ENCODE measurements around the gene KRT2.
A peak's percentile ranks its signal among the peaks of the same experiment; 100 is the strongest.

Gene KRT2

GRCh38 chr12:52649066-52649465, 2.9 kb downstream of the KRT2 start:
- H3K4me3 ChIP-seq (ENCODE audit: low read length) = no peak overlapping the region
- no peak for DNase-seq (ENCODE audit: low read depth, low spot score)

DNA sequence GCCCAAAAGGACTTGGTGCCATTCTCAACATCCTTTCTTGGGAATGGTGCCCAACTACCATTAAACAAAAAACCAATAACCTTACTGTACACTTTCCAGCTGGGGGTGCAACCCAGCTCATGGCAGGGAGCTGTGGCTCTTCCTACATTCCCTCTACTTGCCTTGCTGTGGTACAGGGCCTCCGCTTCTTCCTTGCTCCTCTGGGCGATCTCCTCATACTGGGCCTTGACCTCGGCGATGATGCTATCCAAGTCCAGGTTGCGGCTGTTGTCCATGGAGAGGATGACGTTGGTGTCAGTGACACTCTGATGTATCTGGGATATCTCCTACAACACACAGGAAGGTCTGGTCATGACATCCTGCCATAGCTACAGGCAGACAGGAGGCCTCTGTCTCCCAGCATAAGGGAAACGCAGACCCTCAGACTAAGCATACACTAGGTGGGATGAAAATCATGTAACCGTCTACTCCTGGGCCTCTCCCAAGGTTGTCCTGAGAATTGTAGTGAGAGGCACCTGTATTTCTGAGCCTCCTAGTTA, 3.9 kb downstream of the KRT2 start:
- no peak overlapping the region for H3K4me3 ChIP-seq (ENCODE audit: low read length)
- no peak for DNase-seq (ENCODE audit: low read depth, low spot score)

DNA sequence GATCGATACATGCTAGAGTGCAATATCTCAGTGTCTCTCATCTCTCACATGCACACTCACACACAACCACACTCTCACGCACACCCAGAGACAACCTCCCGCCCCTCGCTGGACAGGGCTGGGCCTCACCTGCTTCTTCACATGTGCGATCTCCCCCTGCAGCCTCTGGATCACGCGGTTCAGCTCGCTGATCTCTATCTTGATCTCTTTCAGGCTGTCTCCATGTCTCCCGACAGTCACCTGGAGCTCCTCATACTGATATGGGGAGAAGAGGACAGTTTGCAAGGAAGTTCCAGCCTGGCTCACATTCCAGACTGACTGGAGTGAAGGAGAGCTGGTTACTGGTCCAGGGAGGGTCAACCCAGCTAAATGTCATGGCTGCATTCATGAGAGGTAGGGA, 4.4 kb downstream of the KRT2 start:
- no peak for DNase-seq (ENCODE audit: low read depth, low spot score)

GRCh38 chr12:52646613-52647012, 5.4 kb downstream of the KRT2 start:
- no peak for DNase-seq (ENCODE audit: low read depth, low spot score)
- H3K4me3 ChIP-seq (ENCODE audit: low read length) = no peak overlapping the region

More for the DNA sequence above, 4.4 kb downstream of the KRT2 start:
- no peak overlapping the region for H3K4me3 ChIP-seq (ENCODE audit: low read length)

GRCh38 chr12:52645982-52646381, 6.0 kb downstream of the KRT2 start:
- peak overlapping the region; percentile 25 for H3K4me3 ChIP-seq (ENCODE audit: low read length)
- no peak for DNase-seq (ENCODE audit: low read depth, low spot score)

DNA sequence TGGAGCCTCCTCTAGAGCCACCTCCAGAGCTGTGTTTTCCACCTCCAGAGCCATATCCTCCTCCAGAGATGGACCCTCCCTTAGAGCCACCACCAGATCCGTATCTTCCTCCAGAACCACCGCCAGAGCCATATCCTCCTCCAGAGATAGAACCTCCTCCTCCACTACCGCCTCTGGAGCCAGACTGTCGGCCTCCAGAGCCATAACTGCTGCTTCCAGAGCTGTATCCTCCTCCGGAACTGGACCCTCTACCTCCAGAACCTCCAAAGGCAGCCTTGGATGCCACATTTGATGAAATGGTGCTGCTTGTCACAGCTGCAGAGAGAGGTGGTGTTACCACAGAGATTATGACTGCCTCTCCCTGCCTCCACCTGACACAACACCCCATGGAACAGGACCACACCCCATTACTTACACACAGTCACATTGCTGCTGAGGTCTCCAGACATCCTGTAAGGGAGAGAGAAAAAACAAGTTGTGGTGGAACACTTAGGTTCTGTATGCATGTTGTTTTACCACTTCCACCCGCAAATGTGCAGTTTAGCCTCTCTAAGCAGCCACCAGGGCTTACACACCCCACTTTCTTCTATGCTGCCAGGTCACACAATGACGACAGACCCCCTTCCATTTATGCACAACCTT, 6.8 kb downstream of the KRT2 start:
- peak overlapping the region; percentile 25 for H3K4me3 ChIP-seq (ENCODE audit: low read length)
- peak; percentile 99 for DNase-seq (ENCODE audit: low read depth, low spot score)

DNA sequence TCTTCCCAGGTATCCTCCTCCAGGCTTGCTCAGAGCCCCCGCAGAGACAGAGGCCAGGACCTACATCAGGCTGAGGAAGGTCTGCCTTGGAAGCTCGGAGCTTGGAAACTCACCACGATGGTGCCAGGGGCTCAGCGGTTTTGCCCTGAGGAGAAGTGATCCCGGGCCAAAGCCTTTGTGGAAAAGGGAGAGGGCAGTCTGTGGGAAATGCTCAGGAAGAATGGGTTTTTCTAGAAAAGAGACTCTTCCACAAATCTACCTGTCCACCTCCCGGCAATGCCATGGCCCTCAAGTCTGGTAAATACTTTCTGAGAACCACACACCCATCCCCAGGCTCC, 8.0 kb downstream of the KRT2 start:
- H3K4me3 ChIP-seq (ENCODE audit: low read length) = no peak overlapping the region
- no peak for DNase-seq (ENCODE audit: low read depth, low spot score)

- DNase-seq (ENCODE audit: low read depth, low spot score) = no peak
- H3K4me3 ChIP-seq (ENCODE audit: low read length) = no peak overlapping the region
Observed at GRCh38 chr12:52643233-52644077, 8.6 kb downstream of the KRT2 start.

DNA sequence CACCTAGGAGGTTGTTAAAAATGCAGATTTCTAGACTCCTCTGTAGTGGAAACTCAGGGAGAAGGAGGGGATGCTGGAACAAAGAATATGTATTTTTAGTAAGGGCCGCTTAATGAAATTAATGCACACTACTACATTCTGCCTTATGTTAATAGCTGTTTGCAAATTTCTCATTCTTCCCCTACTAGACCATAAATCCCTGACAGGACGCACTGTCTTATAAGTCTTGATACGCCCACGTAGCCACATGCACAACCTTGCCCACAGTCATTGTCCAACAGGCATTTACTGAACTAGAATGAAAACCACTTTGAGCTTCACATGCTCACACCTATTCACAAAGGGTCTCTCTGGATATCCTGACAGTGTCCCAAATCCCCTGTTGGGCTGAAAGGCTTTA, 10.5 kb downstream of the KRT2 start:
- no peak overlapping the region for H3K4me3 ChIP-seq (ENCODE audit: low read length)
- no peak for DNase-seq (ENCODE audit: low read depth, low spot score)

DNA sequence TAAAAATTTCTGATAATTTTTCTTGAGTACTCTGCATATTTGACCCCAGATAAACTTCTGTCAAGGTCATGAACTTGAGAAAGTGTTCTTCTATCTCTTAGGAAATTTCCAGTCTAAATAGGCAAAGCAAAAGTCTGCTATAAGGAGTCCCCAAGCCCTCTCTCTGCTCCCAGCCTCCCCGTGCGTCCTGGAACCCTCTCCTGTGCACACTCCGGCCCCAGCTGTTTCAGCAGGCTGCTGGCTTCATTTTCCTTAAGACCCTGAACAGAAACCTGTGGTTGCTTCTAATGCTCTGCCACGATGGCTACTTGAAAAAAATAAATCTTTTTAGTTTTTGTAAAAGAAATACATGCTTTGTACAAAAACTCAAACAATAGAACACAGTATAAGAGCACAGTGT, 14.7 kb downstream of the KRT2 start:
- H3K4me3 ChIP-seq (ENCODE audit: low read length) = no peak overlapping the region
- no peak for DNase-seq (ENCODE audit: low read depth, low spot score)

DNA sequence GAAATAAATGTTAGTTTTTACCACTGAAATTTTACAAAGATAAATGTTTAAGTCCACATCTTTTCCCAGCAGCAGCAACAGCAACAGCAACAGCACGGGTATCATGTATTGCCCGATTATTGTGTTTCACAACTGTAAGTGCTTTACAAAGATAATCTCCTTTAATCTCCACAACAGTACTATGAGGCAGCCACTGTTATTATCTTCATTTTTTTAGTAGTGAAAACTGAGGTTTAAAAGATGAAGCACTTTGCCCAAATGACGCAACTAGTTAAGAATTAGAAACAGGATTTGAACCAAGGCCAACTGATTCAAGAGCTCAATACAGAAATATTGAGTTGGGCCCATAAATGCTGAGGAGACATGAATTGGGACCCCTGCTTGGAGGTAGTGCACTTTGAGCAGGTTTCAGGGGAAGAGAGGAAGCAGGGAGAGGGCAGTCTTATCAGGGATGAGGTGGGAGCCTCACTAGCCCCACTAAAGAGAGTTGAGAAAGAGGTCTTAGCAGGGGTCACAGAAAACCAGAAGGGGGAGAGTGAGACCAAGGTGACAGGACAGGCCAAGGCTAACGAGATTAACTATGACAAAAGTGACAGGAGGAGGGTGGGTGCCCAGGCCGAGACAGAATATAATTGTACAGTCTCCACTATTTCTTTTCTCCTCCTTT, 15.3 kb downstream of the KRT2 start:
- H3K4me3 ChIP-seq (ENCODE audit: low read length) = no peak overlapping the region

DNA sequence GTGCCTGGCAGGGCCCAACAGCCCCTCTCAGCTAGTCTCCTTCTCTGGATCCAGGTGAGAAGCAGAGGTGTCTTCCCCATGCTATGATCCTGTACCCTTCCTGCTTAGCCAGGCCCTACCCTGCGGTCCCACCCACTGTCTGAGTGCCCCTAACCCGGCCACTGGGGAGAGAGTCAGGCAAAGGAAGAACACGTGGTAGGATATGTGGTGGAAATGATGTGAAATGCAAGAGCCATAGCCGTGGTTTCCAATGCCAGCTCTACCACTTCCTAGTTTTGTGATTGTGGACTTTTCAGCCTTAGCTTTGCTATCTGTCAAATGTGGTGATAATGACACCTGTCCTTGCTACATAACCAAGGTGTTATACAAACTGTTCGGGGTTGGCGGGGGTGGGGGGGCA, 15.8 kb downstream of the KRT2 start:
- no peak overlapping the region for H3K4me3 ChIP-seq (ENCODE audit: low read length)
- DNase-seq (ENCODE audit: low read depth, low spot score) = peak; percentile 49

More for the DNA sequence above, 15.3 kb downstream of the KRT2 start:
- DNase-seq (ENCODE audit: low read depth, low spot score) = no peak

DNA sequence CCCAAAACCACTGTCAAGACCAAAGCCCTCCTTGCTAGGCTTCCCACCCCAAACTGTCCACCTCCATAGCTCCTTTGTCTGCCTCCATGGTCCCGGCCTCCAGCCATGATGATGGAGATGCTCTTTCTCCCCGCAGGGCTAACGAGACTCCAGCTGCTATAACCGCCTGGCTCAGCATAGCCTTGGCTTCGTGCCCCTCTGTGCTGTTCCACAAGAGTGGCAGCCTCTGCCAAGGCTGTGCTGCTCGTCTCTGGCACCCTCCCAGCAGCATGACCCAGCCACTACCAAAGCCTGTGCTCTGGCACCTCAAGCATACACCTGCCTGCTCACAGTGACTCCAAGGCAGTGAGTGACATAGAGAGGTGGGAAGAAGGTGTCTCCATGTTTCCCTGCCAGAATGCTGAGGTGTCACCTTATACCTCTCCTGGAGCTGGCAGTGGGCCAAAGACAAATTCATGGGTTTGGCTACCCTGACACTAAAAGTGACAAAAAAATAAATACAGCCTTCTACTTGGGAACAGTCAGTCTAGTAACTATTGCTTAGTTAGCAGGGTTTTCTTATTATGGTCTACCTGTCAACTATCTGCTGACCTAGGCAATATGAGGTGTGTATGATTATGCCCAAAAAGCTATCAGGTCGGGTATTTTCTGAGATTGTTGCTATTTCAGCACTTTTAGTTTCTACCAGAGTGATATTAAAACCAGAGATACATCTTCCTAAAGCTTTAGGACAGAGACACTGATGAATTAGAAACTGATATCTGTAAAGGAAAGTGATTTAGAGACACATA, 17.6 kb downstream of the KRT2 start:
- DNase-seq (ENCODE audit: low read depth, low spot score) = no peak
- no peak overlapping the region for H3K4me3 ChIP-seq (ENCODE audit: low read length)

GRCh38 chr12:52633383-52633782, 18.6 kb downstream of the KRT2 start:
- H3K4me3 ChIP-seq (ENCODE audit: low read length) = no peak overlapping the region
- DNase-seq (ENCODE audit: low read depth, low spot score) = peak; percentile 95

DNA sequence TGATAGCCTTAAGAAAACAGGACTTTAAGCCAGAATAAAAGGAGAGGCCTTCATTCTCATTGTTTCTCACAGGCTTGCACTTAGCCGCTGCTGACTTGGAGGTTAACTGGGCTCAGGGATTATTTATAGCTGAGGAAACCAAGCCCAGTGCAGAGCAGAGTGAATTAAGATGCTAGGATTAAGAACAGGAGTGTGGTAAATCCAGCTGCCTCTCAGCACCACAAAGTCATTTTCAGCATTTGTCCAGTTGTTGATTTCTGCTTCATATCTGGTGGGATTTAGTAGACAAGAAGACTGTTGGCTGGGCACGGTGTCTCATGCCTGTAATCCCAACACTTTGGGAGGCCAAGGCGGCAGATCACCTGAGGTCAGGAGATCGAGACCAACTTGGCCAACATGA, 19.4 kb downstream of the KRT2 start:
- no peak overlapping the region for H3K4me3 ChIP-seq (ENCODE audit: low read length)

DNA sequence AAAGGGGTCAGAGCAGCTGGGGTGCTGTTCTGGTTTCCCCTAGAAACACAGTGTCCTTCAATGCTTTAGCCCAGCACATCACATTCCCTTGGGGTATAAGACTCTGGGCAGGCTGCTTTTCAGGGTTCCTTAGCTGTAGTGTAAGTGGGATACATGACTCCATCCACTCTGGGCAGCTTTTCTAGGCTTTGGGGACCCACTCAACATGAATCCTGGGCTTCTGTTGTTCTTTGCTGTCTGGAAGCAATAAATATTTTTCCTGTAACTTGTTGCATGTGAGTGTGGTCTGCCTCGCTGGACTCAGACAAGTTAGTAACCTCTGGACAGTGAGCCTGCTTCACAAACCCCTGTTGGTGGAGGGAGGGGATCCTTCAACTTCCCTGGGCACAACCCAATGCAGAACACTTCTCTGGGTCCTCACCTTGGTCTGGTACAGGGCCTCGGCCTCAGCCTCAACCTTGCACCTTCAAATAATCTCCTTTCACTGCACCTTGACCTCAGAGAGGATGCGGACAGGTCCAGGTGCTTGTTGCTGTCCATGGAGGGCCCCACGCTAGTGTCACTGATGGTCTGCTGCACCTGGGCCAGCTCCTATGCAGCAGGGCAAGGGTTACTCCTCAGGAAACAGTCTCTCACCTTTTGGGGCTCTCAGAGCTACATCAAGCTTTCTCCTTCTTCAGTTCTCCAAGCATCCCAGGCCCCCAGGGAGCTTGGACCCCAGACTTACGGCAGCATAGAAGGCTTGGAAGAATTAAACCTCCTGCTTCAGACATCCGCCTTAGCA, 20.1 kb downstream of the KRT2 start:
- no peak overlapping the region for H3K4me3 ChIP-seq (ENCODE audit: low read length)

More for the DNA sequence above, 19.4 kb downstream of the KRT2 start:
- DNase-seq (ENCODE audit: low read depth, low spot score) = no peak

DNA sequence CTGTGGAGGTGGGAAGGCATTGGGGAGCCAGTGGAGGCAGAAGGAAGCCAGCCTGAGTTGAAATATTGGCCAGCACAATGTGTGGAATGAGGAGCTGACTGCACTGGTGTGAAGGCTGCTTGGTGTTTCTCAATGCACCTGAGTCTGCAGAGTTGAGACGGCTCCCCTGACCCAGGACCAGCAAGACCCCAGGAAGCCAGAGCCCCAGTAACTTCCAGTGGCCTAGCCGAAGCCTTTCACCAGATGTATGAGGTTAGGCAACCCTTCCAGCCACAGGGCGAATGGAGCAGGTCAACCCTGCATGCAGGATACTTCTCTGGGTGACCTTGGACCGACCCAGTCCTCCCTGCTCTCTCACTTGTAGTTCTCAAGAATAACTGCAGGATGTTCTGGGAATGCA, 20.7 kb downstream of the KRT2 start:
- no peak overlapping the region for H3K4me3 ChIP-seq (ENCODE audit: low read length)
- DNase-seq (ENCODE audit: low read depth, low spot score) = no peak

More for the DNA sequence above, 20.1 kb downstream of the KRT2 start:
- no peak for DNase-seq (ENCODE audit: low read depth, low spot score)

DNA sequence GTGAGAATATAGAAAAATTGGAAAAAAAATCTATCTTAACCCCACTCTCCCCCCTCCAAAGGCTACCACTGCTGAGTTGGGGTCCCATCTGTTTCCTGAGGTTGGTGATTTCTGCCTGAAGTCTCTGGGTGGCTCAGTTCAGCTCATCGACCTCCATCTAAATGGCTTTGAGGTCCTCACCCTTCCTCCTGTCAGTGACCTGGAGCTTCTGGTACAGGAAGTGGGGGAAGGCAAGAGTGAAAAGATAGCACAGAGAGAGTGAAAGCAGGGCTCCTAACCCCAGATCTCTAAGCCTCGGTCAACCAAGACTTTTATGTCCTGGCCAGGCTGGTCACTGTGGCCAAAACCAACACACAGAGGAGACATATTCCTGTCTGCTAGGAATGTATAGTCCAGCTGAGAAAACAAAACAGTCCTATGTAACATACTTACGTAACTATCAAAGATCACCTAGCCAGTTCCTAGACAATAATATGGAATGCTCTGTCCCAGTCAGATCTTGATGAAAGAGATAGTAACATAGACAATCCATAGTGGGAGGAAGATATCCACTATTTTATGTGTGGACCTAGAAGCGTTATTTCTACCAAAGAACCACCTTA, 21.3 kb downstream of the KRT2 start:
- H3K4me3 ChIP-seq (ENCODE audit: low read length) = no peak overlapping the region
- peak; percentile 62 for DNase-seq (ENCODE audit: low read depth, low spot score)
